Islet of Langerhans (tissue), 1 donor: ENCODE measurements around the gene TFEB.

ENCODE experiments used
- FAIRE-seq: peaks from one replicate; lab custom pipeline; 2011; peaks lifted over from hg19 to GRCh38; lab: Jason Lieb, UNC

TFEB gene

GRCh38 chr6:41763470-41763869 is 28.1 kb upstream of the TFEB start:
- FAIRE-seq = no peak

DNA sequence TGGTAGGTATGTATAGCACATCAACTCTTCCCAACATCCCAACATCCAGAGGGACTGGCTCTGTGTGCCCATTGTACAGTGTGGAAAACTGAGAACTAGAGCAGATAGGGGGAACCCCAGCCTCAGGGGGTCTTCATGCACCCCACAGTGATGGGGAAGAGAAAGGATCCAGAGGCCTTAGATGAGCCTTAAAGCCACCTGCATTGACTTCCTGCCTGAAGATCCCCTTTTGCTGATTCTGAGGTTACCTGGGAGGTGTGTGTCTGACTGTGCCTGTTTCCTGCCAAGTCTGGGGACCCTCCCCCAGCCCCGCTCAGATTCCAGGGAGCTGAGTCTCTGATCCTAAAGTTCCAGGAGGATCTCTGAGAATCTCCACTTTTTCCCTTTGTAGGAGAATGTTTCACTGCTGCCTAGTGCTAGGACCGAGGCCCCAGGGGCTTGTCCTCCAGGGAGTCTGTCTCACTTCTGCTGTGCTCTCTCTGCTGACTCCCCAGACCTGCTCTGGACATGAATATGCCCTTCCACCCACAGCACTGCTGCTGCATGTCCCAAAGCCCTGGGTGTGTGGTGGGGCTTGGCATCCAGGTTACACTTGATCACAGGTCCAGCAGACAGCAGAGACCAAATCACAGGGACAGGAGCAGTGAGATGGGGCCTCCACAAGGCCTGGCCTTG is 24.6 kb upstream of the TFEB start:
- no peak for FAIRE-seq

DNA sequence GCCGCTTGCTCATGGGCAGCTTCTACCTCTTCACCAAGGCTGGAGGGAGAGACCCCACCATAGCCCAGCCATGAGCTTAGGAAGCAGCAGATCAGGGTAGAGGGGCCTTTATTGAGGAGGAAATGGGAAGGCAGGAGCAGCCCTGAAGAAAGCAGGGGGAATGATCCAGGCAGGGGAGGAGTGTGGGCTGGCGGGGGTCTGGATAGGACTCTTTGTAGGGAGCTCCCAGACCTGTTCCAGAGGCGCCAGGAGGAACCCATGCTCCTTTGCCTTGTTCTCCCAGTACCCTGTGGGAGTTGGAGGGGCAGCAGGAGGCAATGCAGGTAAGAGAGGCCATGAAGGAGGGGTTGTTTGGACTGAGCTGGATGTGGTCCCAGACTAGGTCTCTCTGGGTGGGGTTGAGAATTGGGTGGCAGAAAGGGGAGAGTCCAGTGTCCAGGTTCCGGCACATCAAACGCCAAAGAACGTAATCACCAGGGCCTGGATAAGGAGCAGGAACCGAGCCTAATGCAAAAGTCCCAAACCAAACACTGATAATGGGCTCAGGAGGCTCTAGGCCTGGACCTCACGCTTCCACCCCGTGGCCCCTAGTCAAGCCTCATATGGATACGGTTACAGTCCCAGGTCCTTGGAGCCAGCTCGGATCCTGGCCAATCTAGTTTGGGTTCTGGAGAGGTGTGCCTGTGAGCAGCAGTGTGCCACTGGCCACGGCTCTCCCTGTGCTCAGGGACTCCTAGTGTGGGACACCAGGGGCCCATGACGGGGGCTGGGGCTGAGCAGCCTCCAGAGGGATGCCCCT is 23.9 kb upstream of the TFEB start:
- no peak for FAIRE-seq

DNA sequence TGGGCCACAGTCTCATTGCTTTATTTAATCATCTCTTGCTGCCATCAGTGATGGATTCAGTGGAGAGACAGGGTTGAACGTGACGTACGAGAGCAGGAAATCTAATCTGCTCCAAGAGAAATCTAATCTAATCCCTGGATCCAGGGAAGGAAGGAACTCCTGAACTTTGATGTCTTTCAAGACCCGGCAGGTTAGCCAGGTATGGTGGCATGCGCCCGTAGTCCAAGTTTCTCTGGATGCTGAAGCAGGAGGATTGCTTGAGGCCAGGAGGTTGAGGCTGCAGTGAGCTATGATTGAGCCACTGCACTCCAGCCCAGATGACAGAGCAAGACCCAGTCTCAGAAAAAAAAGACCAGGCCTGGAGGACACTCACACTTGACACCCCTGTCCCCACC is 23.2 kb upstream of the TFEB start:
- FAIRE-seq = no peak

DNA sequence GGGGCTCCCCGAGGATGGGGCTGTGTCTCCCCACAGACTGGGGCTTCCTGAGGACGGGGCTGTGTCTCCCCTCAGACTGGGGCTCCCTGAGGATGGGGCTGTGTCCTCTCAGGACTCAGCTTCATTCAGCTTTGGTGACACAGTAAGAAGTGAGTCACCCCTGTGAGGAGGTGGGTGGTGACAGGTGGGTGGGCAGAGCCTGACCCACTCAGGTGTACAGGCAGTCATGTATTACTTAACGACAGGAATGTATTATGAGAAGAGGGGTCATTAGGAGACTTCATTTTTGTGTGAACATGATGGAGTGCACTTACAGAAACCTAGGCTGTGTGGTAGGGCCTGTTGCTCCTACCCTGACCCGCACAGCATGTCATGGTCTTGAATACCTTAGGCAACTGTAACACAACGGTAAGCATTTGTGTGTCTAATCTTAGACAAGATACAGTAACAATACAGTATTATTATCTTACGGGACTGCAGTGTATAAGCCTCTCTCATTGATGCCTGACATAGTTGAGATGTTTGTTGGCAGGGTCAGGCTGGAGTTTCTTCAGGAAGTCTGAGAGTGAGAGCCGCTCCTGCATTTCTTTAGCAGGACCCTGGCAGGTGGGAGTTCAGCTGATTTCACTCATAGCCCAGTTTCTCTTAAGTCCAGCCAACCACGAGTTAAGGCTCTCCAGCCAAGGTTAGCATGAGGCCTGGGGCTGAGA is 22.7 kb upstream of the TFEB start:
- FAIRE-seq = no peak

- FAIRE-seq = no peak
Measured at GRCh38 chr6:41757271-41757670, 21.9 kb upstream of the TFEB start.

DNA sequence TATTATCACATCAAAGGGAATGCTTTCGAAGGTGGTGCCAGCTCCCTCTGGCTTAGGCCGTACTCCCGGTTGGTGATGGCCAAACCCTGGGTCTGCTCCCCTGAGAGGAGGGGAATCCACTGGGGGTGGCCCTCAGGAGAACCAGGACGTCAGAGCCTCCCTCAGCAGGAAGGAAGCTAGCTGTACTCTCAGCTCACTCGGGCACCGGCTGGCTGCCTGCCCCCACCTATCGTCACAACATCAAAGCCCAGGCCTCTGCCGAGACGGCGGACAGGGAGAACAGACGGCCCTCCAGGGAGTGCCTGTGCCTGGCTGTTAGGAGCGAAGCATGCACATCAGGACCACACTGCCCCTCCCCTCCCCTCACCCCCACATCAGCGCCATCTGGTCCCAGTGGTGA is 20.9 kb upstream of the TFEB start:
- no peak for FAIRE-seq

DNA sequence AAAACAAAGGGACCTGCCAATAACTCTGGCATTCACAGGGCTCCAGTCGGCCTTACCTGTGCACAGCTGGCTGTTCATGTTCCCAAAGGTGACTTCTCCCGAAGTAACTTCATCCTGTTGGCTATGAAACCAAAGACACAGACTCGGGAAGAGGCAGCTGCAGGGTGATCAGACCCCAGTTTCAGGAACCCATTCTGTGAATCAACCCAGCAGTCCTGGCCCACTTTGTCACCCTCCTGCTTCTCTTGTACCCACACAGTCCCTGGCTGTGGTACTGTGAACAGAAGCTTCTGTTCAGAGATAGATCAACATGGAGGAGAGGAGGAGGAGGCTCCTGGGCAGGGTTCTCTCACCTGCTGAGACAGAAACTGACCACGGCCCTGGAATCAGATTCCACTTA is 20.5 kb upstream of the TFEB start:
- FAIRE-seq = no peak

GRCh38 chr6:41750374-41750773 is 15.0 kb upstream of the TFEB start:
- no peak for FAIRE-seq

GRCh38 chr6:41748542-41748941 is 13.1 kb upstream of the TFEB start:
- FAIRE-seq = no peak

DNA sequence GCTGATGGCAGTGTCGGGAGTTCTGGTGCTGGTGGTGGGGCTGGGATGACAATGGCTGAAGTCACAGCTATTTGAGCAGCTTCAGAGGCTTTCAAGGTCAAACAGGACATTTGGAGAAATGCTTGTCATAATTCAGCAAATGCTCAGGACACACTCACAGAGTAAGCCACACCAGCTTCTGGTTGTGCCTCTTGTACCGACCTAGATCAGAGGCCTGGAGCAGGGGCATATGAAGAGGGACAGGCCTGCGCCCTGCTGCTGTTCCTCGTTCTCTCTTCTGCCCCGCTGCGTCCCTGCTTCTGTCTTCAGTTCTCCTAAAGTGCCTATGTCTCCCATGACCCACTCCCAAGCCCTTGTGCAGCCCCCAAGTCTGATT is 12.7 kb upstream of the TFEB start:
- FAIRE-seq = no peak

DNA sequence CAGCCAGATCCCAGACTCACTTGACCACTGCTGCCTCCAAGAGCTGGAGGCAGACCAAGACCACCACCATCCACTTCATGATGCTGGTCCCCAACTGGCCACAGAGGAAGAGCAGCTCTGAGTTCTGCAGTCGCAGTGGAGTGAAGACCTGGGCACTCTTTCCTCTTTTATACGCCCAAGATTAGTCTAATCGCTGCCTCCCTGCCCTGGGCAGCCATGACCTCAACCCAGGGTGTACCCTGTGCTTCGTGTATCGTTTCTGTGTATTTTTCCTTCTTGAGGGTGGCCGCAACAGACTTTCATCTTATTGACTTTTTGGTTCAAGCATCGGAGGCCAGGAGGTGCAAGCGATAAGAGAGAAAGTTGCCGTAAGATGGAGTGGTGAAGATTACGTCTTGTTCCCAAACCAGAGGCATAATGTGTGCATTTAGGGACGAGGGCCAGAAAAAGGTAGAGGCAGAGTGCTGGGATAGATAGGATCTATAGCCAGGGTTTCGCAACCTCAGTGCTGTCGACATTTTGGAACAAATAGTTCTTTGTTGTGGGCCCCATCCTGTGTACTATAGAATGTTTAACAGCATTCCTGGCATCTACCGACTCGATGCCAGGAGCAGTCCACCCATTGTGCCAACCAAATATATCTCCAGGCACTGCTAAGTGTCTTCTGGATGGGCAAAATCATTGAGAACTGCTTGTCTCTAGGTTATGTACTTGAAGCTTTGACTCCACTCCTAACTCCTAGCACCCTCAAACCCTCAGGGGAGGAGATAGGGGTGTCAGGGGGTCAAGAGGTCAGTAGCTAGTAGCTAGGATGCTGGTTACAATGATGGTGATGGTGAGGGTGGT is 12.1 kb upstream of the TFEB start, which contains the start of gene PGC:
TSS of gene PGC (minus strand) at position 142 of the 846 bp plus-strand sequence. CDS start at position 79, 63 bp downstream.
- FAIRE-seq = no peak

- FAIRE-seq = no peak
Measured at GRCh38 chr6:41746107-41746506, 10.7 kb upstream of the TFEB start.

- FAIRE-seq = no peak
Measured at GRCh38 chr6:41744236-41744787, 8.9 kb upstream of the TFEB start.

- FAIRE-seq = no peak
Measured at GRCh38 chr6:41743406-41744235, 8.2 kb upstream of the TFEB start.

GRCh38 chr6:41741625-41742490 is 6.5 kb upstream of the TFEB start:
- no peak for FAIRE-seq

DNA sequence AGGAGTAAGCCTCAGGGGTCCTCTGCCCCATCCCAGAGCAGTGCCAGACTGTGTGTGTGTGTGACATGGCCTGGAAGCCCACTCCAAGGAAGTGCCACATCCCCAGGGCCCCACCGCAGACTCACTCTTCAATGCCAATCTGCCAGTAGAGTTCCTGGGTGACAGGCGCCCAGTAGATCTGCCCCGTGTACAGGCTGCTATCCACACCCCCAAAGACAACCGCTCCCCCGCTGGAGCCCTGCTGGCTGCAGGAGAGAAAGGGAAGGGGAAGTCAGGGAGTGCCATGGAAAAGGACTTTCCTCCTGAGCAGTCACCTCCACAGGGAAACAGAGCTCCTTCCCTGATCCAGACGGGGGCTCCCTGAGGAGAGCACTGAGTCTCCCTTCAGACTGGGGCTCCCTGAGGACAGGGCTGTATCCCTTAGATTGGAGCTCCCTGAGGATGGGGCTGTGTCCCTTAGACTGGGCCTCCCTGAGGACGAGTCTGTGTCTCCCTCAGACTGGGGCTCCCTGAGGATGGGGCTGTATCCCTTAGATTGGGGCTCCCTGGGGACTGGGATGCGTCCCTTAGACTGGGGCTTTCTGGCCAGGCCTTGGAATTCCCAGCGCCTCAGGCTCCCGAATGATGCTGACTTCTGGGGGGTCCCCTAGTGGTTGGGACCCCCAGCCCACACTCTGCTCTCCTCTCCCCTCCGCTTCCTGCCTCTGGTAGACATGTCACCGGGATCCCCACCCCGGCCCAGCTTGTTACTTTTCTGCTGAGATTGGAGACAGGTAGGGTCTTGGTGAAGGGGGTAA is 5.2 kb upstream of the TFEB start:
- FAIRE-seq = no peak

- no peak for FAIRE-seq
Measured at GRCh38 chr6:41739041-41739440, 3.6 kb upstream of the TFEB start.

DNA sequence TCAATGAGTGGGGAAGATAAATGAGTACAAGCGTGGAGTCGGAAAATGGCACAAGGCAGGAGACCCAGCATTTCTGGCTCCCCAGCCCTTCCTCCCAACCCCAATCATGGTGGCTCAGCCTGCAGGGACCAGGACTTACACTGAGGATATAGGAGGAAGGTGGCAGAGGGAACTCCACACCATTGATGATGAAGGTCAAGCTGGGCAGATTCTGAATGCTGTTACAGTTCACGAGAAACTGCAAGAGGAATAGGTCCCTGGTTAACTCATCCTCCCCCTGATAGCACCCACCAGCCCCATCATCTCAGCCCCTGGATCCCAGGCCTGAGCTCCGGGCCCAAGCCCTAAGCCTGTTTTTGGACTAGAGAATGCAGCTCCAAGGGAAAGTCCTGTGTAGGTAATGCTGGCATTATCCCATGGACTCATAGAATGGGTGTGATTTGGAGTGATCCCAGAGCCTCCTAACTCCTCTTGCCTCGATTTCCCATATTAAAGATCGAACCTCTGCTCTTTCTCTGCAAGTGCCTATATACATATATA is 2.3 kb upstream of the TFEB start:
- no peak for FAIRE-seq
